Activated T-cell treated with anti-CD3 and anti-CD28 coated beads for 48 hours (primary cell): ENCODE measurements around the gene LUC7L.
"Not testable (repeated sequence)": the region's sequence is repeated elsewhere in the genome, so short reads cannot be mapped to it uniquely, and the experiment has no call there.

Experiments used
- DNase-seq: peaks from one replicate; pipeline ENCODE4 v3.0.0-alpha.2; 2020; ENCODE audit warnings: low read depth

LUC7L gene

DNA sequence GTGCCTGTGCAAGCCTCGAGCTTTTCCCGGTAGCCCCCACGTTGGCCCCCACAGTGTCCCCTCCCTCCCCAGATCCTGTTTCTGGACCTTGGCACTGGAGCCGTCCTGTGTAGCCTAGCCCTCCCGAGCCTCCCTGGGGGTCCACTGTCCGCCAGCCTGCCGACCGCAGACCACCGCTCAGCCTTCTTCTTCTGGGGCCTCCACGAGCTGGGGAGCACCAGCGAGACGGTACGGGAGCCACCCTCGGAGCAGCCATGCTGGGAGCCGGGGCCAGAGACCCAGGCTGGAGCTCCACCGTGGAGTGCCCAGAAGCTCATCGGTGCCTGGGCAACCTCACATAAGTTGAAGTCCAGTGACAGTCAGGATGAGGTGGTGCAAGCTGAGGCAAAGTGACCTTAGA, 34.7 kb upstream of the LUC7L start:
- no peak for DNase-seq

DNA sequence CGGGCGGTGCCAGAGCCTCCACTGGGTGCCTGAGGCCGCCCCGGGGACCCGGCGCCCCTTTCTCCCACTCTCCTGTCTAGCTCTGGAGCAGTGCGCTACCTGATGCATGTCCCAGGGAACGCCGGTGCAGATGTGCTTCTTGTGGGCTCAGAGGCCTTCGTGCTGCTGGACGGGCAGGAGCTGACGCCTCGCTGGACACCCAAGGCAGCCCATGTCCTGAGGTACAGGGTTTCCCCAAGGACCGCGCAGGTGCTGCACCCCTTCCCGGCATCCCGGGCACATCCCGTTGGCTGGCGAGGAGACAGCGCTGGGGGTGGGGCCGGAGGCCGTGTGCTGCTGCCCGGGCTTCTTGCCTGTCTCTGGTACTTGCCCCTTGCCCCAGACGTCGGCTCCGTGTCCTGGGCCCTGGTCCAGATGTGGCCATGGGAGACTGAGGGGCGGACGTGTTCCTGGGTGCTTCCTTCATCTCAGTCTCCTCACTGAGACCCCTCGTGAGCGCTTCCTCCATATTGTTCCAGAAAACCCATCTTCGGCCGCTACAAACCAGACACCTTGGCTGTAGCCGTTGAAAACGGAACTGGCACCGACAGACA, 34.0 kb upstream of the LUC7L start:
- DNase-seq = no peak

DNA sequence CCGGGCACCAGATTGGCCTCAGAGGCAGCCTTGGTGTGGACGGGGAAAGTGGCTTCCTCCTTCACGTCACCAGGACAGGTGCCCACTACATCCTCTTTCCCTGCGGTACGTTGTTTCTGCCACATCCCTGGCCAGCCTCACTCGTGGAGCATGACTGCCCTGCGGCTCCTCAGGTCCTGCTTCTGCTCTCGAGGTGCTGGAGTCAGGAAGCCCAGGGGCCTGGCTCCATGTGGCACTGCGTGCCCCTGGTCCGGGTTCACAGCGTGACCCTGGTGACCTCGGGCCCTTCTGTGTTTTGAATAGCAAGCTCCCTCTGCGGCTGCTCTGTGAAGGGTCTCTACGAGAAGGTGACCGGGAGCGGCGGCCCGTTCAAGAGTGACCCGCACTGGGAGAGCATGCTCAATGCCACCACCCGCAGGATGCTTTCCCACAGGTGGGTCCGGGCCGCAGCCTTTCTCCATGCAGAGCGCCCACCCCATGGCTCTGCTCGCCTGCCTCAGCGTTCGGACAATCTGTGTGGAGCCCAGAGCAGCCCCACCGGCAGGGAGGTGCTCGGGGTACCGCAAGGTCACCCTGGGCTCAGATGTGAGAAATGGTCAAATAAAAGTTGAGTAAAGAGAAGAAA, 33.0 kb upstream of the LUC7L start:
- no peak for DNase-seq

DNA sequence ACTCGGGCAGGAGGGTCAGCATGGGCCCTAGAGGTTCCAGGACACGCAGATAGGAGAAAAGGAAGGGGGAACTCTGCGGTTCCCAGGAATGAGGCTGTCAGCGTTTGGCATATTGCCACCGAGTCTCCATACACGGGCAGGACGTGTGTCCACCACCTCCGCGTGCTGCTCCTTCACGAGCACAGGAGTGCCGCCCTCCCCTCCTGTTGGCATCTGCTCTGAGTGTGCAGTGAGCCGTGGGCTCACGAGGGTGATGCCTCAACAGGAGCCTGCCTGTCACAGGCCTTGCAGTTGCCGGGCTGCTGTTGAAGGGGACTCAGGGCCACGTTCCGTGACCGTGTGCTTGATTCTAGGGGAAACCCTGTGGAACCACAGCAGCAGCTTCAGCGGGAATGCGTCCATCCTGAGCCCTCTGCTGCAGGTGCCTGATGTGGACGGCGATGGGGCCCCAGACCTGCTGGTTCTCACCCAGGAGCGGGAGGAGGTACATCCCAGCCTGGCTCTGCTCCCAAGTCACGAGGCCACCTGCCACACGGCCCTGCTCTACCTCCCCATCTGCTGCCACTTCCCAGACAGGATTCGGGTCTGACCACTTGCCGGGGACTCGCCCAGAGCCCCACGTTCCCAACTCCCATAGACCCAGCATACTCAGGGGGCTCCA, 31.9 kb upstream of the LUC7L start:
- DNase-seq = no peak

DNA sequence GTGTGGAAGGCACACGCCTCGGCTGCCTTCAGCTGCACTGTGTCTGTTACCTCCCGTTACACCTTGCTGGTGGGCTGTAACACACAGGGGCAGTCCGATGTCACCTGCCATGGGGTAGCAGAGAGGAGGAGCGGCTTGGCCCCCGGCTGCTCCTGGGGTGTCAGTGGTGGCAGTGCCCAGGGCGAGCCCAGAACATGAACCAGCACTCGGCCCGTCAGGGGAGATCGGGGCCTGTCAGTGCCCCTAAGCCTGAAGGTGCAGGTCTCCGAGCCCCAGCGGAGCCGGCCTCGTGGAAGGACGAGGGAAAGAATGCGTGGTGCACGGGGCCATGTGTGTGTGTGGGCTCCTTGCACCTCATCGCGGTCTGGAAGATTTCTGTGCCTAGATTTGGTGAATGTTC, 31.1 kb upstream of the LUC7L start:
- no peak for DNase-seq

DNA sequence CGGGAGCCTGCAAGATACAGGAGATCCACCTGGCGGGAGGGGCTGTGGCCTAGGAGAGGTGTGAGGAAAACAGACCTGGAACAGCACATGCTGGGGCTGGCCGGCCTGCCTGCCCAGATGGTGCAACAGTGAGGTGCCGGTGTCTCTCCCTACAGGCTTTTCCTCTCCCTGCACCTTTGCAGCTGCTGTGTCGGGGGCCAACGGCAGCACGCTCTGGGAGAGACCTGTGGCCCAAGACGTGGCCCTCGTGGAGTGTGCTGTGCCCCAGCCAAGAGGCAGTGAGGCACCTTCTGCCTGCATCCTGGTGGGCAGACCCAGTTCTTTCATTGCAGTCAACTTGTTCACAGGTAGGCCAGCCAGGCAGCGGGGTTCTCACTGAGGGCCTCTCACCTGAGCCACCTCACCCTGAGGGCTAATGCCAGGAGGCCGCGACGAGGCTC, 30.6 kb upstream of the LUC7L start:
- no peak for DNase-seq

DNA sequence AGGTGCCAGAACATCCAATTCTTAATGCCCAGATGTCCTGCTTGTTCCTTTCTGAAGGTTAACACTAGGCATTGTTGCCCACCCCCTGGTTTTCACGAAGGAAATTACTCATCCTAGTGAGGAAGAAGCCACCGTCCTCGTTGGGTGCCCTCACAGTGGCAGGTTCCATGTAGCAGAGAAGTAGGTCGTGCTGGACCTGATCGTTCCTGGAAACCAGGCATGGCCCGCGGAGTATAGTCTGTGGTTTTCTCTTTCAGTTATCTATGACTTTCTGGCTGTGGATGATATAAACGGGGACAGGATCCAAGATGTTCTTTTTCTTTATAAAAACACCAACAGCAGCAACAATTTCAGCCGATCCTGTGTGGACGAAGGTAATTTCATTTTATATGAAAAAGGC, 30.0 kb upstream of the LUC7L start:
- DNase-seq = no peak

DNA sequence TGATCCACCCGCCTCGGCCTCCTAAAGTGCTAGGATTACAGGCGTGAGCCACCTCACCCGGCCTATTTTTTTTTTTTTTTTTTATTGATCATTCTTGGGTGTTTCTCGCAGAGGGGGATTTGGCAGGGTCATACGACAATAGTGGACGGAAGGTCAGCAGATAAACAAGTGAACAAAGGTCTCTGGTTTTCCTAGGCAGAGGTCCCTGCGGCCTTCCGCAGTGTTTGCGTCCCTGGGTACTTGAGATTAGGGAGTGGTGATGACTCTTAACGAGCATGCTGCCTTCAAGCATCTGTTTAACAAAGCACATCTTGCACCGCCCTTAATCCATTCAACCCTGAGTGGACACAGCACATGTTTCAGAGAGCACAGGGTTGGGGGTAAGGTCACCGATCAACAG, 28.8 kb upstream of the LUC7L start:
- not testable (repeated sequence) for DNase-seq

DNA sequence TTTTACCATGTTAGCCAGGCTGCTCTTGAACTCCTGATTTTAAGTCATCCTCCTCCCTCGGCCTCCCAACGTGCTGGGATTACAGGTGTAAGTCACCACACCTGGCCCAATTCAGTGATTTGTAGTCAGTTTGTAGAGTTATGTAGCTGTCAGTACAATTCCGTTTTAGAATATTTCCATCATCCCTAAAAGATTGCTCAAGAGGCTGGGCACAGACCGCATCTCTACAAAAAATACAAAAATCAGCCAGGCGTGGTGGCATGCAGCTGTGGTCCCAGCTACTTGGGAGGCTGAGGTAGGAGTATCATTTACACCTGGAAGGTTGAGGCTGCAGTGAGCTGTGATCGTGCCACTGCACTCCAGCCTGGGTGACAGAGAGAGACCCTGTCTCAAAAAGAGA, 25.9 kb upstream of the LUC7L start:
- DNase-seq = no peak

DNA sequence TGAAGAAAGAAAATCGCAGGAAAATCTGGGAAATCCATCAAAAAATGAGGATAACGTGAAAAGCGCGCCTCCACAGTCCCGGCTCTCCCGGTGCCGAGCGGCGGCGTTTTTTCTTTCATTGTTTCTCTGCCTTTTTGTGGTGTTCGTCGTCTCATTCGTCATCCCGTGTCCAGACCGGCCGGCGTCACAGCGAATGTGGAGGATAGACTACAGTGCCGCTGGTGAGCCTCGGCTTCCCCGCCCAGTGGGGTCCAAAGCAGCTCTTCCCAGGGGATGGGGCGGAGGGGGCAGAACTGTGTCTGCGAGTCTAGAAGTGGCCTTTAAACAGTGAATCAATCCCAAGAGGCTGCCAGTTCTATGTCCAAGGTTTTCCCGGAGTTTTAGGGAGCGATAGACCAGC, 25.2 kb upstream of the LUC7L start:
- DNase-seq = no peak

DNA sequence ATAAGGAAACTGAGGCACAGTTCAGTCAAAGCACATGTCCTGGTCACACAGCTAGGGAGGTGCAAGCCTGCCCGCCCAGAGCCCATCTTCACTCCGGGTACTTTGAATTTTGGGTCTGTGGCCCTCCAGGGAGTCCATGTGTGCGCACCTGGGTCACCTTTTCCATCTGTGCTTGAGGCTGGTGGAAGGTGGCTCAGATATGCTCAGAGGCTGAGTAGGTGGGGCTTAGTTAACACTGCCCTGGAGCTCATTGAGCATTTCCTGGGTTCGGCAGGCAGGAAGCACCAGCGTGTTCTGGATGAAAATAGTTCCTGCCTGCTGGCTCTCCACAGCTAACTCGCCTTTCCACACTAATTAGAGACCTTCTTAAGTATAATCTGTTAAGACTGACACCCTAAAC, 24.6 kb upstream of the LUC7L start:
- no peak for DNase-seq

DNA sequence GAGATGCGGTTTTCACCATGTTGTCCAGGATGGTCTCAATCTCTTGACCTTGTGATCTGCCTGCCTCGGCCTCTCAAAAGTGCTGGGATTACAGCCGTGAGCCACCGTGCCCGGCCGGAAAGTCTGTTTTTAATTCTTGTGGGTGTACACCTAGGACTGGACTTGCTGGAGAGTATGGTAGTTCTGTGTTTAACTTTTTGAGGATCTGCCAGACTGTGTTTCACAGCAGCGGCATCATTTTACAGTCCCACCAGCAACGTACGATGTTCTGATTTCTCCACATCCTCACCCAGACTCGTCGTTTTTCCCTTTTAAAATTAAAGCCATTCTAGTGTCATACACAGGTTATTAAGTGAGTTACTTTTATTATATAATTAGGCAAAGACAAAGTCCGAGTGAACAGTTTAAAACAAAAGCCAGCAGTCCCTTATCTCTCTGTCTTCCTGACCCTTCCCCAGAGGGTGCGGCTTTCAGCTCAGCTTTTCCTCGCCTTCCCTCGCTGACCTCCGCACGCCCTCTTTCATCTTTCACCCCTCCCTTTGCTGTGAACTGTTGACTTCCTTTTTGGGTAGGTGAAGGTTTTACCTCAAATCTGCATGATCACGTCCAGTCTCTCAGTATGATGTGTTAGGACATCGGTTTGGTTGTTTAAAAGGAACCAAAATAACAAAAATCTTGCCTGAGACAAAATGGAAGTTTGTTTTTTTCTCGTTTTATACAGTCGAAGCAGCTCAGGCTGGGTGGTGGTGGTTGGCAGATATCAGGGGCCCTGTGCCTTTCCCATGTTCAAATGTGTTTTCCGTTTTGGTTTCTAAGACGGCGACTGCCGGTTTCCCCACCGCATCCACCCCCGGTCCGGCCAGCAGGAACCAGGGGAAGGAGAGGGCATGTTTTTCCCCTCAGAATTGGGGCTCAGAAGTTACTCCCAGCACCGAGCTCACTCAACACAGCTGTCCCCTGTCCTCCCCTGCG, 23.4 kb upstream of the LUC7L start:
- no peak for DNase-seq

DNA sequence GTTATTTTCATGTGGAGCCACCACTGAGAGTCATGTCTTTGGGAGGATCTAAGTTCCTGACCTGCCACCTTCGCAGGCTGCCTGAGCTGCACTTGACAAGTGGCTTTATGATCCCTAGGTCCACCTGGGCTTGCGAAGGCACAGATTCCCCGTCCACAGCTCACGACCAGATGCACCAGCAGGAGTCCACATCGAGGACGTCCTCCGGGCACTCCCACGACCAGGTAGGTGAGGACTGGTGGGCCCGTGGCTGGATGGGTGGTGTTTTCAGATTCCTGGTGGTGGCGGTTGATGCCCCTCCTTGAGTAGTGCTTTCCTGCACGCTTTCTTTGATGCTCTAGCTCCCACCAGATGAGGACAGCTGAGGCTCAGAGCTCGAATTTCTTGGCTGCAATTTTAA, 20.2 kb upstream of the LUC7L start:
- no peak for DNase-seq

DNA sequence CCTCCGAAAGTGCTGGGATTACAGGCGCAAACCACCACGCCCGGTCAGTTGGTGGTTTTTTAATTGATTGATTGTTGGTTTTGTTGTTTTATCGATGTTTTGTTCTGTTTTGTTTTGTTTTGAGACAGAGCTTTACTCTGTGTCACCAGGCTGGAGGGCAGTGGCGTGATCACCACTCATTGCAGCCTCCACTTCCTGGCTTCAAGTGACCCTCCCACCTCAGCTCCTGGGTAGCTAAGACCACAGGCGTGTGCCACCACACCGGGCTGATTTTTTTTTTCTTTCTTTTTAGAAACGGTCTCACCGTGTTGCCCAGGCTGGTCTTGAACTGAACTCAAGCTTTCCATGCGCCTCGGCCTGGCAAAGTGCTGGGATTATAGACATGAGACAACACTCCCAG, 17.8 kb upstream of the LUC7L start:
- no peak for DNase-seq

DNA sequence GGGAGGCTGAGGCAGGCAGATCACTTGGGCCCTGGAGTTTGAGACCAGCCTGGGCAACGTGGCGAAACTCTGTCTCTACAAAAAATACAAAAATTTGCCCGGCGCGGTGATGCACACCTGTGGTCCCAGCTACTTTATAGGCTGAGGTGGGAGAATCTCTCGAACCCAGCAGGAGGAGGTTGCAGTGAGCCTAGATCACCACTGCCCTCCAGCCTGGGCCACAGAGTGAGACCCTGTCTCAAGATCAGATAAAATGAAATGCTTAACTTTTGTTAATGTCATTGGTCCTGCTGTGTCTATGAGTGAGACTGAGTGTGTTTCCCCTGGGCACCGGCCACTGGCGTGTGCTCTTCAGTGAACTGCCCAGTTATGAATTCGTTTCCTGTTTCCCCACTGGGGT, 15.9 kb upstream of the LUC7L start:
- no peak for DNase-seq

DNA sequence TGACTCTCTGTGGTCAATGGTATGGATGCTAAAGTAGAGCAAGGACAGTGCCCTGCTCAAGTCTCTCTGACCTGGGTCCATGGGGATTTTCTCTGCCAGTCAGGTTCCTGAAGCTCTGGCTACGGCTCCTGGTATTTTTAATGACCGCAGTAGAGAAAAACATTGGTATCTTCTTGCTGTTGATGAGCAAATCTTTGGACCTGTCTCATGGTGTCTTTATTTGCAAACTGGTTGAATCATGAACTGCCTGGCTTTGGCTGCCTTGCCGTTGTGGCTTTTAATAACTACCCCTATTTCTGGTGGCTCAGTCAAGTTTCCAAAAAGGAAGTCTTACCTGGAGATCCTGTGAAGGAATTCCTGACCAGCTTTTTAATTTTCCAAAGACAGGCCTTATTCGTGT, 14.1 kb upstream of the LUC7L start:
- no peak for DNase-seq

DNA sequence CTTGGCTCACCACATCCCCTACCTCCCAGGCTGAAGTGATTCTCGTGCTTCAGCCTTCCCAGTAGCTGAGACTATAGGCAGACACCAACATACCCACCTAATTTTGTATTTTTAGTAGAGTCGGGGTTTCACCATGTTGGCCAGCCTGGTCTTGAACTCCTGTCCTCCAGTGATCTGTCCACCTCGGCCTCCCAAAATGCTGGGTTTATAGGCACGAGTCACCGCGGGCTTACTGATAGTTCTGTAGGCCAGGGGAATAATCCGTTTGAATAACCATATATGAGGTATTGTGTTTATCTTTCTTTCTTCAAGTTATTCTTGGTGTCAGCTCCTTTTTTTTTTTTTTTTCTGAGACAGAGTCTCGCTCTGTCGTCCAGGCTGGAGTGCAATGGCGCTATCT, 13.0 kb upstream of the LUC7L start:
- DNase-seq = no peak

DNA sequence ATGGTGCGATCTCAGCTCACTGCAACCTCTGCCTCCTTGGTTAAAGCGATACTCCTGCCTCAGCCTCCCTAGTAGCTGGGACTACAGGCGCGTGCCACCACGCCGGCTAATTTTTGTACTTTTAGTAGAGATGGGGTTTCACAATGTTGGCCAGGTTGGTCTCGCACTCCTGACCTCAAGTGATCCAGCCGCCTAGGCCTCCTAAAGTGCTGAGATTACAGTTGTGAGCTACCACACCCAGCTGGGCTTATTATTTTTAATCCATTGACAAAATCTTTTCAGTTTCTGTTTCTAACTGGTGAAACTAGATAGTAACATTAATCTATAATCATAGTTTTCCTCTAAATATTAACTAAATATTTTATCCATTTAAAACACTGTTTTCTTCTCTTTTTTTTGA, 11.3 kb upstream of the LUC7L start:
- DNase-seq = no peak

DNA sequence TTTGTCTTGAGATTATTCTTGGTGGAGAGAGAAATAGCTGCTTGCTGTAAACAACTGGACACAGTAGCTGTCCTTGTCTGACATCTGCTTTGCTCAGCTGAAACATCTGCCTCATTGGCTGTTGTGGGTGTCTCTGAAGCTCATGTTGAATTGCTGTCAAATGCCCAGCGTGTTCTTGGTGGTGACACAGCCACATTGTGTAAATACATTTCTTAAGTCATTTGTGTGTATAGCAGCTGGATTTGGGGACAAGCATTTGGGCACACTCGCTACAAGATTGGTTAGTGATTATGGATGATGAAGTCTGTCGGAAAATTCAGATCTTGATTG, 10.7 kb upstream of the LUC7L start:
- no peak for DNase-seq

DNA sequence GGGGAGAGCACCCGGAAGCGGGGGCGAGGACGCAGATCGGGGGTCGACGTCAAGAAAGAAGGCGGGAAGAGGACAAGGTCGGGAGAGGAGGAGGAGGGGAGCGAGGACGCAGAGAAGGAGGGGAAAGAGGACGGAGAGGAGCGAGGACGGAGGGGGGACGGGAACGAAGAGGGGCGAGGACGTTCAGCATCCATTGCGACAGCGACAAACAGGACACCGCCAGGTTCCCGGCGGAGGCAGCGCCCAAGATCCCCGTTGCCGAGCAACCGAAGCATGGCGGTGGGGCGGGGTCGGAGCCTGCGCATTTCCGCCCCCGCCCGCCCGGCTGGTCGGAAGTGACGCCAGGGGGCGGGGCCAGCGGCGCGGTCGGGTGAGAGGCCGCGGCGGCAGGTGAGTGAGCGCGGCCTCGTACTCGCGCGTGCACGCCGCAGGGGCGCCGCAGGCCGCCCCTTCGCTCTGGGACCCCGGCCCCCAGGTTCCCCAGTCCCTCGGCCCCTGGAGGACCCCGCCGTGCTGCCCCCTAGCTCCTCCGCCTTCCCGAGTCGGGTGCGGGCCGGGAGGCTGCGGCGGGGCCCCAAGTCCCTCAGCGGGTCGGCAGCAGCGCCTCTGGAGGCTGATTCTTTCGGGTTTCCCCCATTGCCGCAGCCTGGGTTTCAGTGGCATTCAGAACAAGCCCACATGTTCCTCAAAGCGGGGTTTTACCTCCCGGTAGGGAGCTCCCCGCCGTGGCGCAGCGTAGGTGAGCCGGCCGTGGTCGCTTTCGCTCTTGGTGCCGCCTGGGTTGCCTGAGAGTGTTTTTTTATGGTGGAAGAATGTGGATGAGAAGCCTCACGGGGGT, 5.4 kb upstream of the LUC7L start, which contains the start of gene FAM234A:
Gene FAM234A (plus strand): TSS at position 354 of the 838 bp plus-strand sequence. CDS start 19,593 bp downstream, outside the sequence.
- DNase-seq = peak; percentile 97

DNA sequence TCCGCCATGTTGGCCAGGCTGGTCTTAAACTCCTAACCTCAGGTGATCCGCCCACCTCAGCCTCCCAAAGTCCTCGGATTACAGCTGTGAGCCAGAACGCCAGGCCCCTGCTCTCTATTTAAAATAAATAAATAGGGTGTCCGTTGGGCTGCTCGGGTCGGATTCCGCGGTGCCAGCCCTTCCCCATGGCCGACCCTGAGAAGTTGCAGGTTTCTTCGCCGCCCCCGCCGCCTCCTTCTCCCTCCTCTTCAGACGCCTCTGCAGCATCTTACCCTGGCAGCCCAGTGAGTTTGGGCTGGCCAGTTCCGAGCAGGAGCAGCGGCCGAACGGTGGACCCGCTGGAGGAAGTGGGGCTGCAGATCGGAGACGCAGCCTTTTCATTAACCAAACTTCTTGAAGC, 1.7 kb upstream of the LUC7L start:
- no peak for DNase-seq

DNA sequence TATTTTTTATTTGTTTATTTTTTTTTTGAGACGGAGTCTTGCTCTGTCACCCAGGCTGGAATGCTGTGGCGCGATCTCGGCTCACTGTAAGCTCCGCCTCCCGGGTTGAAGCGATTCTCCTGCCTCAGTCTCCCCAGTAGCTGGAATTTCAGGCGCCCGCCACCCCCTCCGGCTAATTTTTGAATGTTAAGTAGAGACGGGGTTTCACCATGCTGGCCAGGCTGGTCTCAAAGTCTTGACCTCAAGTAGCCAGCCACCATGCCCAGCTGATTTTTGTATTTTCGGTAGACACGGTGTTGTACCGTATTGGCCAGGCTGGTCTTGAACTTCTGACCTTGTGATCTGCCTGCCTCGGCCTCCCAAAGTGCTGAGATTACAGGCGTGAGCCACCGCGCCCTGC, 1.1 kb upstream of the LUC7L start:
- not testable (repeated sequence) for DNase-seq
